K562 (cell line): Measurements from ENCODE around the gene GCHFR. TPM values are rescaled to one million over a fixed set of nuclear protein-coding genes. Genes with fewer than 3 reads are reported as not detected.

Experiments
- ATAC-seq: fragments of 200-7000 bp; cut with Tn5 transposase; 3 replicates; pipeline ENCODE4 v1.9.1; 2020; ENCODE audit warnings: moderate library complexity
- BruUV-seq: library from RNA; stranded (reverse); fragments of 400-500 nt; replicated peaks from 2 replicates; lab custom pipeline; 2021; lab: Mats Ljungman, UMichigan
- CTCF ChIA-PET: fragments of 300-600 bp; formaldehyde crosslinking; extraction: SDS; loops from one replicate; lab custom pipeline; 2021; ENCODE audit warnings: low intra/inter-chr PET ratio; lab: Yijun Ruan, JAX
- POLR2A ChIA-PET: fragments of 300-600, 350-650 bp; sonication (Branson Sonifier 250); formaldehyde crosslinking; extraction: SDS; loops from one replicate; lab custom pipeline; 2021; ENCODE audit warnings: antibody characterized with exemption, inconsistent platforms; lab: Yijun Ruan, JAX
- DNase-seq, 4 experiments: peaks; one replicate each; pipeline versions ENCODE4 v3.0.0 to v3.0.0-alpha.2; 2011 to 2018; ENCODE audit warnings: low spot score in 3 of 4, mixed read lengths in 3 of 4; ENCODE audit errors: extremely low read depth in 1 of 4
- FAIRE-seq: peaks from 2 replicates; lab custom pipeline; 2011; peaks lifted over from hg19 to GRCh38; lab: Jason Lieb, UNC
- H2AFZ ChIP-seq: 2 replicates; pipeline ENCODE4 v1.6.0; 2011; ENCODE audit warnings: low read depth, low read length, control low read depth, inconsistent platforms
- H3K27ac ChIP-seq: fragments of 200-600 bp; 3 replicates; pipeline ENCODE4 v1.8.0; 2011; ENCODE audit warnings: low read depth, mild to moderate bottlenecking, control low read depth, inconsistent platforms, low read length, moderate library complexity, mixed read lengths; ENCODE audit errors: extremely low read depth
- H3K27me3 ChIP-seq, 2 experiments: fragments of 300-600 bp in 1 of 2; 2 replicates in 1 of 2; 3 replicates in 1 of 2; pipeline versions ENCODE4 v1.6.0 to v1.8.0; 2011; ENCODE audit warnings: inconsistent platforms in 2 of 2, low read length in 2 of 2, mild to moderate bottlenecking in 1 of 2, mixed read lengths in 1 of 2, moderate library complexity in 1 of 2; ENCODE audit not compliant: control insufficient read depth in 2 of 2, insufficient read depth in 2 of 2
- H3K36me3 ChIP-seq: fragments of 300-600 bp; 3 replicates; pipeline ENCODE4 v1.8.0; 2011; ENCODE audit warnings: mild to moderate bottlenecking, low read length, inconsistent platforms; ENCODE audit not compliant: control insufficient read depth, insufficient read depth
- H3K4me1 ChIP-seq, 2 experiments: fragments of 200-600 bp in 1 of 2; replicated peaks in 1 of 2; 2 replicates in 1 of 2; 3 replicates in 1 of 2; pipeline versions ENCODE4 v1.5.1 to v1.8.0; 2011; ENCODE audit warnings: inconsistent platforms in 2 of 2, low read length in 2 of 2, mild to moderate bottlenecking in 1 of 2, mixed read lengths in 1 of 2, moderate library complexity in 1 of 2; ENCODE audit not compliant: control insufficient read depth in 2 of 2, insufficient read depth in 2 of 2
- H3K4me2 ChIP-seq: 2 replicates; pipeline ENCODE4 v1.6.1; 2011; ENCODE audit warnings: low read length, control low read depth, inconsistent platforms, mixed read lengths; ENCODE audit not compliant: insufficient read depth
- H3K4me3 ChIP-seq: fragments of 200-600 bp; sonication (generic), shearing (Covaris generic); 2 replicates; pipeline ENCODE4 v1.5.1; 2016; ENCODE audit warnings: control low read depth, inconsistent platforms
- H3K79me2 ChIP-seq: fragments of 200-600 bp; 3 replicates; pipeline ENCODE4 v1.8.0; 2011; ENCODE audit warnings: low read length, inconsistent platforms; ENCODE audit not compliant: control insufficient read depth, insufficient read depth
- H3K9ac ChIP-seq, 2 experiments: 2 replicates each; pipeline versions ENCODE4 v1.6.0 to v1.6.1; 2011; ENCODE audit warnings: low read depth in 2 of 2, low read length in 2 of 2, control low read depth in 1 of 2, inconsistent platforms in 1 of 2, mild to moderate bottlenecking in 1 of 2, mixed read lengths in 1 of 2; ENCODE audit not compliant: insufficient read depth in 1 of 2
- H3K9me1 ChIP-seq: one replicate; pipeline ENCODE4 v1.6.0; 2011; ENCODE audit warnings: inconsistent platforms, mild to moderate bottlenecking, low read length, moderate library complexity; ENCODE audit not compliant: control insufficient read depth, insufficient read depth
- H3K9me3 ChIP-seq: replicated peaks from 2 replicates; pipeline ENCODE4 v1.5.1; 2011; ENCODE audit warnings: low read depth, low read length, inconsistent platforms; ENCODE audit not compliant: control insufficient read depth, insufficient read depth
- H4K20me1 ChIP-seq: replicated peaks from 2 replicates; pipeline ENCODE4 v1.6.1; 2011; ENCODE audit warnings: low read length, inconsistent platforms, mixed read lengths; ENCODE audit not compliant: control insufficient read depth, insufficient read depth
- ATF6 ChIP-seq: sonication (generic); formaldehyde crosslinking; IDR thresholded peaks from 2 replicates; pipeline ENCODE4 v1.4.0; 2020; ENCODE audit warnings: mild to moderate bottlenecking, missing genetic modification reagents
- CHD1 ChIP-seq: fragments of 200-600 bp; sonication (generic); IDR thresholded peaks from one replicate; pipeline ENCODE4 v1.6.1; 2012; ENCODE audit warnings: mild to moderate bottlenecking, moderate library complexity, low read length, inconsistent platforms
- CTBP1 ChIP-seq: fragments of 450-650 bp; IDR thresholded peaks from 2 replicates; pipeline ENCODE4 v1.6.1; 2016; ENCODE audit warnings: borderline replicate concordance
- DACH1 ChIP-seq: fragments of 450-650 bp; IDR thresholded peaks from 2 replicates; pipeline ENCODE4 v1.6.1; 2018; ENCODE audit not compliant: partially characterized antibody
- FOS ChIP-seq: IDR thresholded peaks from 3 replicates; pipeline ENCODE4 v1.6.1; 2011; ENCODE audit not compliant: insufficient read length; ENCODE audit errors: extremely low read depth
- HMBOX1 ChIP-seq: sonication (generic); IDR thresholded peaks from 2 replicates; pipeline ENCODE4 v1.6.1; 2016
- RBM25 ChIP-seq: fragments of 200-400 bp; formaldehyde crosslinking; IDR thresholded peaks from 2 replicates; pipeline ENCODE4 v1.6.1; 2018; ENCODE audit warnings: low read length, low read depth, moderate library complexity; ENCODE audit not compliant: severe bottlenecking
- SPI1 ChIP-seq: IDR thresholded peaks from 2 replicates; pipeline ENCODE4 v1.6.1; 2011; ENCODE audit warnings: low read depth, low read length, control low read depth, borderline replicate concordance
- THAP7 ChIP-seq: fragments of 250-450 bp; sonication (Bioruptor Pico); IDR thresholded peaks from 2 replicates; pipeline ENCODE4 v1.5.0; 2021
- ZBTB8A ChIP-seq: fragments of 450-650 bp; IDR thresholded peaks from 2 replicates; pipeline ENCODE4 v1.6.1; 2018; ENCODE audit warnings: mild to moderate bottlenecking, moderate library complexity; ENCODE audit not compliant: partially characterized antibody
- ZKSCAN8 ChIP-seq: fragments of 200-800 bp; sonication (Bioruptor generic); IDR thresholded peaks from 2 replicates; pipeline ENCODE4 v1.6.1; 2016; ENCODE audit warnings: missing genetic modification characterization, missing compliant biosample characterization
- ZNF511 ChIP-seq: sonication (generic); formaldehyde crosslinking; IDR thresholded peaks from 2 replicates; pipeline ENCODE4 v1.8.0; 2022; ENCODE audit warnings: mild to moderate bottlenecking, missing genetic modification reagents
- ZSCAN29 ChIP-seq: fragments of 450-650 bp; IDR thresholded peaks from 2 replicates; pipeline ENCODE4 v1.6.1; 2017
- WGBS: fragments of 100-300 bp; shearing (Covaris generic); methylation state at CpG from one replicate; pipeline ENCODE4 v1.1.6; 2016; ENCODE audit warnings: low coverage, mixed read lengths; ENCODE audit not compliant: insufficient coverage; ENCODE audit errors: missing lambda C conversion rate; 5-methylcytosine and 5-hydroxymethylcytosine counted together
- in situ Hi-C: fragments of 300-500 bp; cut with MboI; formaldehyde crosslinking; loops from 4 replicates; pipeline ENCODE4 v1.15.0; 2018; ENCODE audit warnings: inconsistent platforms, mixed read lengths
- intact Hi-C: fragments of 100-400 bp; cut with micrococcal nuclease; formaldehyde crosslinking; loops from 2 replicates; pipeline ENCODE4 v1.14.2; 2022
- polyA plus RNA-seq, 8 experiments: library from polyadenylated mRNA; depleted of rRNA in 4 of 8; stranded (reverse) in 5 of 8; unstranded in 3 of 8; fragments of >200 nt; fragmentation: Nextera tagmentation in 2 of 8; fragmentation: Illumina TruSeq in 1 of 8; extraction: Ambion mirVana in 2 of 8; extraction: Trizol in 1 of 8; gene quantifications; 2 replicates each; pipeline versions ENCODE4 v1.2.1 to v1.2.3, GENCODE V29; 2011 to 2014; ENCODE audit warnings: inconsistent platforms in 1 of 8, missing spikeins in 1 of 8
- total RNA-seq, 7 experiments: library from RNA; depleted of rRNA in 6 of 7; stranded (reverse); fragments of >200 nt in 6 of 7; fragmentation: Illumina TruSeq in 2 of 7; extraction: Trizol in 2 of 7; gene quantifications; 2 replicates each; pipeline versions ENCODE4 v1.2.1 to v1.2.3, GENCODE V29; 2011 to 2021; ENCODE audit warnings: low replicate concordance in 1 of 7

Gene GCHFR
- total and polyA plus RNA-seq, 9 of the 15 experiments (the other 6 are each of a cell fraction or from before 2014, with no cell fraction given) = 8.7 to 83.5 (median 20.8) TPM

- no peak overlapping the region for H2AFZ ChIP-seq
- DNase-seq = no peak
- POLR2A ChIA-PET = interaction anchor here (0.6 to 1.2 kb wide), 3 partner anchors 26 to 156 kb away, joined by 3 to 4 read pairs (median 3); partner anchors contain the start of gene GCHFR
- H3K4me1 ChIP-seq = peaks cover 8 to 11% of the 10 kb centered on the region in 2 experiments; a peak in 4 of 5 replicates
- no peak overlapping the region for H3K27ac ChIP-seq
- intact Hi-C loops = loop anchor here (5.0 to 10.0 kb wide), 2 partner anchors 67 to 275 kb away; no protein-coding TSS in a partner anchor
- CTCF ChIA-PET = no interaction called here
- no peaks in the 10 kb centered on the region for H3K9me1 ChIP-seq
- H4K20me1 ChIP-seq = no peaks in the 10 kb centered on the region
- no peak overlapping the region for H3K4me2 ChIP-seq
- H3K79me2 ChIP-seq = peaks cover 10% of the 10 kb centered on the region; the same call in 2 of the 3 replicates
- BruUV-seq = no TSS peak
- in situ Hi-C loops = no loop called here
- peaks cover 13% of the 10 kb centered on the region; the same call in 2 of the 3 replicates for H3K36me3 ChIP-seq
- no peak overlapping the region for H3K4me3 ChIP-seq
- no peak overlapping the region for H3K9ac ChIP-seq
- H3K9me3 ChIP-seq = no peaks in the 10 kb centered on the region
- no peak for ATAC-seq
- no peaks in the 10 kb centered on the region for H3K27me3 ChIP-seq
- no peak for FAIRE-seq
- 90% methylated on average over 7 of the region's 8 CpGs for WGBS
- TF ChIP-seq ZKSCAN8 (CRISPR knock-in tag) = no peak
- TF ChIP-seq HMBOX1 = no peak
- TF ChIP-seq RBM25 = no peak
- no peak for TF ChIP-seq FOS
- TF ChIP-seq ZBTB8A = no peak
- TF ChIP-seq CHD1 = no peak
- TF ChIP-seq THAP7 (CRISPR knock-in tag) = no peak
- no peak for TF ChIP-seq DACH1
- TF ChIP-seq ZNF511 = no peak
- TF ChIP-seq ZSCAN29 = no peak
- no peak for TF ChIP-seq ATF6 (CRISPR knock-in tag)
- TF ChIP-seq CTBP1 = no peak
- no peak for TF ChIP-seq SPI1
Observed at GRCh38 chr15:40789999-40790398, 26.1 kb downstream of the GCHFR start.
